Keratinocyte (primary cell): ENCODE data around the gene CDRT4.

Experiments used
- EZH2 ChIP-seq: IDR thresholded peaks from one replicate; pipeline ENCODE4 v1.6.1; 2012; ENCODE audit warnings: inconsistent platforms, mild to moderate bottlenecking, low read length, moderate library complexity
- TF ChIP-seq, protein P1 (sequence below), 3 experiments: IDR thresholded peaks in 1 of 3; conservative IDR thresholded peaks in 1 of 3; optimal IDR thresholded peaks in 1 of 3; 2 replicates in 2 of 3; 3 replicates in 1 of 3; pipeline versions ENCODE3 to v1.5.1; 2011; ENCODE audit warnings: low read length in 3 of 3, mild to moderate bottlenecking in 3 of 3, moderate library complexity in 2 of 3, control low read depth in 1 of 3, inconsistent platforms in 1 of 3; ENCODE audit not compliant: insufficient read depth in 2 of 3; ENCODE audit errors: extremely low read depth in 1 of 3

- TF ChIP-seq, protein P1, sequence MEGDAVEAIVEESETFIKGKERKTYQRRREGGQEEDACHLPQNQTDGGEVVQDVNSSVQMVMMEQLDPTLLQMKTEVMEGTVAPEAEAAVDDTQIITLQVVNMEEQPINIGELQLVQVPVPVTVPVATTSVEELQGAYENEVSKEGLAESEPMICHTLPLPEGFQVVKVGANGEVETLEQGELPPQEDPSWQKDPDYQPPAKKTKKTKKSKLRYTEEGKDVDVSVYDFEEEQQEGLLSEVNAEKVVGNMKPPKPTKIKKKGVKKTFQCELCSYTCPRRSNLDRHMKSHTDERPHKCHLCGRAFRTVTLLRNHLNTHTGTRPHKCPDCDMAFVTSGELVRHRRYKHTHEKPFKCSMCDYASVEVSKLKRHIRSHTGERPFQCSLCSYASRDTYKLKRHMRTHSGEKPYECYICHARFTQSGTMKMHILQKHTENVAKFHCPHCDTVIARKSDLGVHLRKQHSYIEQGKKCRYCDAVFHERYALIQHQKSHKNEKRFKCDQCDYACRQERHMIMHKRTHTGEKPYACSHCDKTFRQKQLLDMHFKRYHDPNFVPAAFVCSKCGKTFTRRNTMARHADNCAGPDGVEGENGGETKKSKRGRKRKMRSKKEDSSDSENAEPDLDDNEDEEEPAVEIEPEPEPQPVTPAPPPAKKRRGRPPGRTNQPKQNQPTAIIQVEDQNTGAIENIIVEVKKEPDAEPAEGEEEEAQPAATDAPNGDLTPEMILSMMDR (optimal IDR thresholded peaks at IDR 0.05 in 1 of 3, IDR thresholded peaks at IDR 0.05 in 1 of 3, conservative IDR thresholded peaks at IDR 0.05 in 1 of 3; ENCODE audit: extremely low read depth in 1 of 3, insufficient read depth in 2 of 3, low read length in 3 of 3) = no peak
- no peak for TF ChIP-seq EZH2
These were observed 17.6 kb upstream of the CDRT4 start for GRCh38 chr17:15485045-15485444.
